ENCODE measurements around the gene RAD51AP1.
"Not testable (repeated sequence)": the region's sequence is repeated elsewhere in the genome, so short reads cannot be mapped to it uniquely, and the experiment has no call there.

GRCh38 chr12:4508503-4508902, 30.2 kb upstream of the RAD51AP1 start:
- not testable (repeated sequence) for TF ChIP-seq EZH2phosphoT487 (IDR thresholded peaks at IDR 0.05; ENCODE audit: insufficient read depth, low read depth); EZH2 (IDR thresholded peaks at IDR 0.05; ENCODE audit: insufficient read depth, poor library complexity, severe bottlenecking)

Measured in GM23248 (cell line).